Measurements from ENCODE around the gene SKAP1. TPM values are rescaled to one million over a fixed set of nuclear protein-coding genes. Genes with fewer than 3 reads are reported as not detected.
"Not testable (repeated sequence)": the region's sequence is repeated elsewhere in the genome, so short reads cannot be mapped to it uniquely, and the experiment has no call there.

SKAP1 gene
- total RNA-seq, 1 experiment from 2014 or later = not detected

- no peaks in the 10 kb centered on the region for H3K9me3 Mint-ChIP-seq (ENCODE audit: unreplicated experiment)
- H3K4me3 Mint-ChIP-seq (ENCODE audit: unreplicated experiment) = no peak overlapping the region
- no TSS peak for BruUV-seq (replicated peaks)
- no peaks in the 10 kb centered on the region for H3K36me3 Mint-ChIP-seq (ENCODE audit: insufficient read depth, unreplicated experiment)
- CTCF ChIA-PET = interaction anchor here (1.0 kb wide), 1 partner anchor 13 kb away, joined by 3 read pairs; no protein-coding TSS in a partner anchor
- DNase-seq (ENCODE audit: unreplicated experiment) = no peak
- TF ChIP-seq CTCF (IDR thresholded peaks at IDR 0.05; ENCODE audit: unreplicated experiment) = no peak
- peaks cover 47% of the 10 kb centered on the region for H3K27me3 Mint-ChIP-seq (ENCODE audit: insufficient read depth, unreplicated experiment)
- POLR2A ChIA-PET = interaction anchor here (0.6 kb wide), 1 partner anchor 8 kb away, joined by 3 read pairs; no protein-coding TSS in a partner anchor
- intact Hi-C loops (cut with micrococcal nuclease) = no loop called here
- H3K4me1 Mint-ChIP-seq (ENCODE audit: insufficient read depth, unreplicated experiment) = no peaks in the 10 kb centered on the region
- no peak overlapping the region for H3K27ac Mint-ChIP-seq (ENCODE audit: low read depth, unreplicated experiment)
Observed at GRCh38 chr17:48373883-48374282, 56.1 kb downstream of the SKAP1 start.

GRCh38 chr17:48373130-48373830 lies 56.7 kb downstream of the SKAP1 start:
- Mint-ChIP-seq H3K9me3 (ENCODE audit: unreplicated experiment) (no peaks in the 10 kb centered on the region), H3K4me1 (ENCODE audit: insufficient read depth, unreplicated experiment) (no peaks in the 10 kb centered on the region), H3K4me3 (ENCODE audit: unreplicated experiment) (no peak overlapping the region), H3K27me3 (ENCODE audit: insufficient read depth, unreplicated experiment) (peaks cover 53% of the 10 kb centered on the region), H3K27ac (ENCODE audit: low read depth, unreplicated experiment) (no peak overlapping the region), H3K36me3 (ENCODE audit: insufficient read depth, unreplicated experiment) (no peaks in the 10 kb centered on the region)
- ChIA-PET CTCF (interaction anchor here (1.0 kb wide), 1 partner anchor 13 kb away, joined by 3 read pairs; no protein-coding TSS in a partner anchor), POLR2A (interaction anchor here (0.6 kb wide), 1 partner anchor 9 kb away, joined by 3 read pairs; no protein-coding TSS in a partner anchor)
- TF ChIP-seq CTCF (IDR thresholded peaks at IDR 0.05; ENCODE audit: unreplicated experiment) = no peak
- DNase-seq (ENCODE audit: unreplicated experiment) = no peak
- no TSS peak for BruUV-seq (replicated peaks)
- intact Hi-C loops (cut with micrococcal nuclease) = no loop called here

- H3K36me3 Mint-ChIP-seq (ENCODE audit: insufficient read depth, unreplicated experiment); POLR2A ChIA-PET; H3K4me1 Mint-ChIP-seq (ENCODE audit: insufficient read depth, unreplicated experiment); intact Hi-C loops (cut with micrococcal nuclease); DNase-seq (ENCODE audit: unreplicated experiment); H3K27ac Mint-ChIP-seq (ENCODE audit: low read depth, unreplicated experiment); BruUV-seq (replicated peaks); H3K9me3 Mint-ChIP-seq (ENCODE audit: unreplicated experiment); H3K4me3 Mint-ChIP-seq (ENCODE audit: unreplicated experiment): not testable (repeated sequence)
- peaks cover 81% of the 10 kb centered on the region for H3K27me3 Mint-ChIP-seq (ENCODE audit: insufficient read depth, unreplicated experiment)
- CTCF ChIA-PET = interaction anchor here (0.6 to 1.4 kb wide), 2 partner anchors 33 to 70 kb away, joined by 3 to 4 read pairs; no protein-coding TSS in a partner anchor
Observed at GRCh38 chr17:48368967-48369366, 61.0 kb downstream of the SKAP1 start.

GRCh38 chr17:48368352-48368908 lies 61.6 kb downstream of the SKAP1 start:
- ChIA-PET CTCF (interaction anchor here (0.6 to 1.4 kb wide), 4 partner anchors 24 to 1630 kb away, joined by 3 to 5 read pairs (median 4); no protein-coding TSS in a partner anchor), POLR2A (no interaction called here)
- TF ChIP-seq CTCF (IDR thresholded peaks at IDR 0.05; ENCODE audit: unreplicated experiment) = no peak
- peaks cover 81% of the 10 kb centered on the region for H3K27me3 Mint-ChIP-seq (ENCODE audit: insufficient read depth, unreplicated experiment)
- H3K4me1 Mint-ChIP-seq (ENCODE audit: insufficient read depth, unreplicated experiment) = no peaks in the 10 kb centered on the region
- H3K9me3 Mint-ChIP-seq (ENCODE audit: unreplicated experiment) = no peaks in the 10 kb centered on the region
- no peak overlapping the region for H3K4me3 Mint-ChIP-seq (ENCODE audit: unreplicated experiment)
- no TSS peak for BruUV-seq (replicated peaks)
- no peak for DNase-seq (ENCODE audit: unreplicated experiment)
- no peaks in the 10 kb centered on the region for H3K36me3 Mint-ChIP-seq (ENCODE audit: insufficient read depth, unreplicated experiment)
- intact Hi-C loops (cut with micrococcal nuclease) = no loop called here
- H3K27ac Mint-ChIP-seq (ENCODE audit: low read depth, unreplicated experiment) = no peak overlapping the region

All from MCF 10A (cell line).